ENCODE data around the gene BCL2. TPM values are rescaled to one million over a fixed set of nuclear protein-coding genes. Genes with fewer than 3 reads are reported as not detected.

BCL2 gene
- total and polyA plus RNA-seq, 9 donors: 13.7 to 43.9 (median 35.7) TPM

DNA sequence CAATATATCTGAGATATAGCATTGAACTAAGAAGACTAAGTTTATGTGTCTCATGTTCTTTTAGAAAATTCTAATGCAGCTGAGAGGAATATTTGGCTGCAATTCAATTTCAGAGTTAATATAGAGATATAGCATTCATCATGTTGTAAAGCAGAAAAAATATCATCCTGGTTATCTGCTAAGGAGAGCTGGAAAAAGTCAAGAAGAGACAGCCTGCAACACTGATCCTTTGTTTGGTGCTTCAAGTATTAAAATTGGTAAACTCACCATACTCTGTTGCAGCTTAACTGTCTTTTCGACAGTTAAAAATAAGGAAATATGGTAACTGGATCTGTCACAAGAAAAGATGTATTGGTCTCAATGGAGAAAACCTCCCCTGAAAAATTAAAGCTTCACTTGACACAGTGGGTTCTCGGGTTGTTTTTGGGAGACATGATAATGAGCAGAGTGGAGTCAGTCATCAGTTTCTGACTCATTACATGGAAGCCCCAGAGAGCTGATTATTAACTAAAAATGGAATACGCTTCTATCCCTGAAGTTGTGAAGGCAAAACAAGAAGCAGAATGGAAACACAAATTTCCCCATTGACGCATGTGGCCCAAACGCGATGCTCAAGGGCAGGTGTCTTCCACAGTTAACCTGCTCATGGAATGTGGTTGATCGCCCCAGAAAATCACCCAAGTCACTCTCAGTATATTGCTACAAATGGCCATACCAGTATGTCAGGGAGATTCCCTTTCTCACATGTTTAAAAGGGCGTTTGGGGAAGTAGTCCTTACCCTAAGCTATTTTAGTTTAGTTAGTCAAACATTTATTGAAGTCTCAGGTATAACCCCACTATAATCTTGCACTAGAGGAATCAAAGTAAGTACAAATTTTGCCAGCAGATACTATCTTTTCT, 8.2 kb downstream of the BCL2 start:
- Histone ChIP-seq H3K27ac (no peak overlapping the region), H3K27me3 (no peaks in the 10 kb centered on the region), H3K36me3 (no peaks in the 10 kb centered on the region), H3K9me3 (no peaks in the 10 kb centered on the region), H3K4me3 (no peak overlapping the region), H3K4me1 (ENCODE audit: insufficient read depth) (peaks cover 13% of the 10 kb centered on the region)
- 70 to 83% (median 74%) methylated on average over 8 of the region's 8 CpGs for WGBS, 3 donors
- DNase-seq: no peak
- intact Hi-C loops (cut with DNase I): loop anchor here in 2 of 4 donors (10.0 kb wide), 2 partner anchors 47 to 157 kb away; no protein-coding TSS in a partner anchor
- TF ChIP-seq POLR2A (IDR thresholded peaks at IDR 0.05): no peak
- TF ChIP-seq EP300 (IDR thresholded peaks at IDR 0.05): no peak
- TF ChIP-seq, protein P1, sequence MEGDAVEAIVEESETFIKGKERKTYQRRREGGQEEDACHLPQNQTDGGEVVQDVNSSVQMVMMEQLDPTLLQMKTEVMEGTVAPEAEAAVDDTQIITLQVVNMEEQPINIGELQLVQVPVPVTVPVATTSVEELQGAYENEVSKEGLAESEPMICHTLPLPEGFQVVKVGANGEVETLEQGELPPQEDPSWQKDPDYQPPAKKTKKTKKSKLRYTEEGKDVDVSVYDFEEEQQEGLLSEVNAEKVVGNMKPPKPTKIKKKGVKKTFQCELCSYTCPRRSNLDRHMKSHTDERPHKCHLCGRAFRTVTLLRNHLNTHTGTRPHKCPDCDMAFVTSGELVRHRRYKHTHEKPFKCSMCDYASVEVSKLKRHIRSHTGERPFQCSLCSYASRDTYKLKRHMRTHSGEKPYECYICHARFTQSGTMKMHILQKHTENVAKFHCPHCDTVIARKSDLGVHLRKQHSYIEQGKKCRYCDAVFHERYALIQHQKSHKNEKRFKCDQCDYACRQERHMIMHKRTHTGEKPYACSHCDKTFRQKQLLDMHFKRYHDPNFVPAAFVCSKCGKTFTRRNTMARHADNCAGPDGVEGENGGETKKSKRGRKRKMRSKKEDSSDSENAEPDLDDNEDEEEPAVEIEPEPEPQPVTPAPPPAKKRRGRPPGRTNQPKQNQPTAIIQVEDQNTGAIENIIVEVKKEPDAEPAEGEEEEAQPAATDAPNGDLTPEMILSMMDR (IDR thresholded peaks at IDR 0.05): no peak

DNA sequence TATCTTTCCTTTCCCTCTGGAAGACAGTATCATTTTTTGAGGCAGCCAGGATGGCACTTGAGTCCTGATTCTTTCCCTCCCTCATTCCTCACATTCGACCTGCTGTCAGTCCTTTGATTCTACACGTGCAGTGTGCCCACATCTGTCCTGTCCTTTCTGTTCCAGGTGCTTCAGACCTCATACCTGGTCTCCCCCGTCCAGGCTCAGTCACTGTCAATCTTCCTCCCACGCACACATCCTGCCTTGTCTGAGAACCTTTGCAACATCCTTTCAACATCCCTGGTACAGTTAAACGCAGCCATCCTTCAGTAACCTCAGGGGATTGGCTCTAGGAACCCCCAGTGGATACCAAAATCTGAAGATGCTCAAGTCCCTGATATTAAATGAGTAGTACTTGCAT, 10.1 kb downstream of the BCL2 start:
- Histone ChIP-seq H3K4me1 (ENCODE audit: insufficient read depth) (peaks cover 13% of the 10 kb centered on the region), H3K4me3 (no peak overlapping the region), H3K27ac (no peak overlapping the region), H3K36me3 (no peaks in the 10 kb centered on the region), H3K9me3 (no peaks in the 10 kb centered on the region), H3K27me3 (no peaks in the 10 kb centered on the region)
- TF ChIP-seq, protein P1 (IDR thresholded peaks at IDR 0.05): no peak
- no peak for TF ChIP-seq POLR2A (IDR thresholded peaks at IDR 0.05)
- no peak for TF ChIP-seq EP300 (IDR thresholded peaks at IDR 0.05)
- DNase-seq: no peak
- 91 to 94% (median 94%) methylated on average over 5 of the region's 5 CpGs for WGBS, 3 donors
- intact Hi-C loops (cut with DNase I): no loop called here

DNA sequence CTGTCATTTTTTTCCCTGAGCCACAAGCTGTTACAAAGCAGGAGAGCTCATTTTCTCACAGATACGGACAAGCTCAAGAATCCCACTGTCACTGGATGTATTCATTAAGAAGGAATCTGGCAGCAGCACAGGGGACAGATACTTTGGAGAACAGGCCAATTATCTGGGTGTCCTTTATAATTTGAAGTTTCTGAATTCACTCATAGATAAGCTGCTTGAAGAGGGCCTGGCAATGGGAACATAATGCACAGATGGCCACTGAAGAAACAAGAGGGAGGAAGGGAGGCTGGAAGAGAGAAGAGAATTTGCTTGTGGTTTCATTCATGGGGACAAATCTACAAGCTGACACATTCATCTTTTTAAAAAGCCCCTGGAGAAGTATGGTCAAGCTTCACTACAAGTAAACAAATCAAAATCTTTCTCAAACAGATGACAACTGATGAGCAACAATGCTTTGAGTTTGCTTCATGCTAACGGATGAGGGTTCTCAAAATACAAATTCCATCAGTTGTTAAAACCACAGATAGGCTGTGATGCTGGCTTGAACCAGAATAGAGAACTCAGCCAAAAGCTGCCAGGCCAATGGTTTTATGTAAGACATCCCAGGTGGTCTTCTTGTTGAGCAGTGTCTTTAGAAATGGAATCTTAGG, 11.9 kb downstream of the BCL2 start:
- intact Hi-C loops (cut with DNase I): no loop called here
- H3K4me3 ChIP-seq: no peak overlapping the region
- H3K9me3 ChIP-seq: no peaks in the 10 kb centered on the region
- H3K27ac ChIP-seq: no peak overlapping the region
- H3K4me1 ChIP-seq (ENCODE audit: insufficient read depth): peaks cover 15% of the 10 kb centered on the region
- 59 to 65% (median 61%) methylated on average over 2 of the region's 2 CpGs for WGBS, 3 donors
- H3K36me3 ChIP-seq: no peaks in the 10 kb centered on the region
- no peak for TF ChIP-seq EP300 (IDR thresholded peaks at IDR 0.05)
- TF ChIP-seq POLR2A (IDR thresholded peaks at IDR 0.05): no peak
- TF ChIP-seq, protein P1 (IDR thresholded peaks at IDR 0.05): no peak
- no peaks in the 10 kb centered on the region for H3K27me3 ChIP-seq
- DNase-seq: no peak

DNA sequence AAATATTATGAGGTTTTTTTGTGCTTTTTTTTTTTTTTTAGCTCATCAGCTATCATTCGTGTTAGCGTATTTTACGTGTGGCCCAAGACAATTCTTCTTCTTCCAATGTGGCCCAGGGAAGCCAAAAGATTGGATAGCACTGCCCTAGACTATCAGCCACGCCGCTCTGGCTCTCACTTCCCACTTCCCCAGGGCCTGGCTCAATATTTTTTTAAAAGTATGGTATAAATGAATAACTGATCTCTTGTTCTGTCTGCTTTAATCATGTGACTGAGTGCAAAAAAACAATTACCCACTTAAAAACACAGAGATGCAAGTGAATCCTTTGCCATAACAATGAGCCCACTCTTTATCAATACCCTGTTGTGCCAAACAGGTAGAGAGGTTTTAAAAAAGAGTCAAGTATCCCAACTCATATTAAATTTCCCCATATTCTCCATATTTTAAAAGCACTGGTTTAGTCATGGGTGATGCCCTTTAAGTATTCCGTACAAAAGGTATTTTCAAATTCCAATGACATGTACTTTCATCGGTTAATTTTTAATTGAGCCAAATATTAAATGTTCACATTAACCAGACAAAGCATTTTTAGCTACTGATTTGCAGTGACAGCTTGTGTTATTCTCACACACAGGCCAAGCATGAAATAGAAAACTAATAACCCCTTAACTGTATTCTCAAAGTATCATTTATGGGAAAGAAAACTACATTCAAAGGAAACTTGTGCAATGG, 12.6 kb downstream of the BCL2 start:
- no peaks in the 10 kb centered on the region for H3K36me3 ChIP-seq
- no peak overlapping the region for H3K27ac ChIP-seq
- H3K9me3 ChIP-seq: no peaks in the 10 kb centered on the region
- intact Hi-C loops (cut with DNase I): no loop called here
- TF ChIP-seq POLR2A (IDR thresholded peaks at IDR 0.05) (no peak), EP300 (IDR thresholded peaks at IDR 0.05) (no peak)
- TF ChIP-seq, protein P1 (IDR thresholded peaks at IDR 0.05): no peak
- peaks cover 15% of the 10 kb centered on the region for H3K4me1 ChIP-seq (ENCODE audit: insufficient read depth)
- H3K27me3 ChIP-seq: no peaks in the 10 kb centered on the region
- H3K4me3 ChIP-seq: no peak overlapping the region
- WGBS, 3 donors: 76 to 86% (median 79%) methylated on average over 7 of the region's 7 CpGs
- no peak for DNase-seq

Measured in ovary (tissue), 9 donors.